Right atrium auricular region (tissue), 2 donors: ENCODE data around the gene AGRN. TPM values are rescaled to one million over a fixed set of nuclear protein-coding genes. Genes with fewer than 3 reads are reported as not detected.

Experiments
- DNase-seq: peaks from one replicate; pipeline ENCODE4 v3.0.0-alpha.2; 2019; ENCODE audit warnings: low spot score
- H3K27ac ChIP-seq, 2 donors: fragments of 200-600 bp; sonication (generic); 1 replicate in 1 of 2; 2 replicates in 1 of 2; pipeline ENCODE4 v1.5.1; 2016 to 2019
- H3K27me3 ChIP-seq, 2 donors: fragments of 200-600 bp; sonication (generic); one replicate each; pipeline versions ENCODE4 v1.5.1 to v1.6.0; 2017 to 2019
- H3K36me3 ChIP-seq: fragments of 200-600 bp; sonication (generic); one replicate; pipeline ENCODE4 v1.5.1; 2016
- H3K4me1 ChIP-seq, 2 donors: fragments of 200-600 bp; sonication (generic); one replicate each; pipeline versions ENCODE4 v1.5.1 to v1.6.0; 2017 to 2019
- H3K4me3 ChIP-seq, 2 donors: fragments of 200-600 bp; sonication (generic); 1 replicate in 1 of 2; 2 replicates in 1 of 2; pipeline ENCODE4 v1.5.1; 2017 to 2019; ENCODE audit warnings: mild to moderate bottlenecking in 1 of 2, moderate library complexity in 1 of 2
- H3K9me3 ChIP-seq, 2 donors: fragments of 200-600 bp; sonication (generic); one replicate each; pipeline ENCODE4 v1.5.1; 2019
- total RNA-seq, 2 donors: library from RNA; depleted of rRNA; stranded (reverse); fragments of >200 nt; gene quantifications; one replicate each; pipeline ENCODE4 v1.1.0, GENCODE V29; 2016
- TF ChIP-seq, protein P1 (sequence below), 2 donors: fragments of 200-600 bp; sonication (generic); IDR thresholded peaks; one replicate each; pipeline ENCODE4 v1.5.1; 2019; ENCODE audit warnings: antibody characterized with exemption in 2 of 2

Gene AGRN
- total RNA-seq, 2 donors from 2014 or later = 22.5 to 27.9 TPM

DNA sequence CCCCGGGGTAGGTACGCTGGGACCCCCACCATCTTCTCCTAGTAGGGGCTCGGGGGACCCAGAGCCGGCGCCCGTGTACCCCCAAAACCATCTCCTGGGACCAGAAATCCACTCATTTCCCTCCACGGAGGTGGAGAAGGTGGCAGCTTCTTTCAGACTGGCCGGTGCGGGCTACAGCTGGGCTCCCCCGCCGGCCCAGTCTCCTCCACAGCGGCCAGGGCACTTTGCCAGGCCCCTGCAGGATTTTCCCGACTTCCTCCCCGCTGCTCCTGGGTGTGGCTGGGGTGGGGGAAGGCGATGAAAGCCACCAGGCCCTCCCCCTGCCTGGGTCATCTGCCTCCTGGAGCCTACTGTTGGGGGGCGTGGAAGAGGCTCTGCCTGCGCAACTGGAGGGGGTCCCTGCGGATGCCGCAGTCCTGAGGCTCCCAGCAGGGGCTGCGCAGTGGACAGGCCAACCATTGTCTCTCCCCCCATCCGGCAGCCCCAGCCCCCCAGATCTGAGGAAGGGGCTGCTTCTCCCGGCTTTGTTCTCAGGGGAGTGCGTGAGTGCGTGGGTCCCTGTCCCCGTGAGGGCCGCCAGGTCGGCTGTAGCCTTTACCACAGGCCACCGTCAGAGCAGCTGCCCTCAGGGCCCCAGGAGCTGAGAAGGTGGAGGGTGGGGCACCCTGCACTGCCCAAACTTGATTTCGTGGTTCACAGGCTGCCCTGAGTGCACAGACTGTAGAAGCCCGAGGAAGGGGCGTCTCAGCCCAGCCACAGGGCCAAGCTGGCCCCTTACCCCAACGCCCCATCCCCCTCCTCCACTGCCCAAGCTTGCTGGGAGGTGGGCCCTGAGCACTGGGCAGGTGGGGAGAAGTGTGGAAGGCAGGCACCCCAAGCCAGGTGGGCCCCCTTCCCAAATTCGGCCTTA, 1.3 kb downstream of the AGRN start:
- no peak for DNase-seq
- Histone ChIP-seq H3K4me3 (peak overlapping the region; percentile 69 to 76), H3K27ac (peak overlapping the region in 1 of 2 donors; percentile 87), H3K9me3 (no peaks in the 10 kb centered on the region), H3K36me3 (no peaks in the 10 kb centered on the region), H3K27me3 (no peaks in the 10 kb centered on the region), H3K4me1 (peaks cover 0 to 51% of the 10 kb centered on the region in 2 donors)
- TF ChIP-seq, protein P1, sequence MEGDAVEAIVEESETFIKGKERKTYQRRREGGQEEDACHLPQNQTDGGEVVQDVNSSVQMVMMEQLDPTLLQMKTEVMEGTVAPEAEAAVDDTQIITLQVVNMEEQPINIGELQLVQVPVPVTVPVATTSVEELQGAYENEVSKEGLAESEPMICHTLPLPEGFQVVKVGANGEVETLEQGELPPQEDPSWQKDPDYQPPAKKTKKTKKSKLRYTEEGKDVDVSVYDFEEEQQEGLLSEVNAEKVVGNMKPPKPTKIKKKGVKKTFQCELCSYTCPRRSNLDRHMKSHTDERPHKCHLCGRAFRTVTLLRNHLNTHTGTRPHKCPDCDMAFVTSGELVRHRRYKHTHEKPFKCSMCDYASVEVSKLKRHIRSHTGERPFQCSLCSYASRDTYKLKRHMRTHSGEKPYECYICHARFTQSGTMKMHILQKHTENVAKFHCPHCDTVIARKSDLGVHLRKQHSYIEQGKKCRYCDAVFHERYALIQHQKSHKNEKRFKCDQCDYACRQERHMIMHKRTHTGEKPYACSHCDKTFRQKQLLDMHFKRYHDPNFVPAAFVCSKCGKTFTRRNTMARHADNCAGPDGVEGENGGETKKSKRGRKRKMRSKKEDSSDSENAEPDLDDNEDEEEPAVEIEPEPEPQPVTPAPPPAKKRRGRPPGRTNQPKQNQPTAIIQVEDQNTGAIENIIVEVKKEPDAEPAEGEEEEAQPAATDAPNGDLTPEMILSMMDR (IDR thresholded peaks at IDR 0.05) = no peak

DNA sequence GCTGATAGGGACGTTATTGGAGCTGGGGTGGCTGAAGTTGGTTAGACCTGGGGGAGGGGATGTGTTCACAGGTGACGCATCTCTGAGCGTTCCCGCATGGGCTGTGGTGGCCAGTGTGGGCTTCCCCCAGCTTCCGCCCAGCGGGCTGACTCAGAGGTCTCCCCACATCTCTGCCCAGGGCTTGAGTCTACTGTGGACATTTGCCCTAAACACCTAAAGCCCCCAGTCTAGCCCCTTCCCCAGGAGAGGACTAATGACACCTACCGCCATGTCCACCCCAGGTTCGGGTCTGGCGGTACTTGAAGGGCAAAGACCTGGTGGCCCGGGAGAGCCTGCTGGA, 2.0 kb downstream of the AGRN start:
- no peaks in the 10 kb centered on the region for H3K36me3 ChIP-seq
- TF ChIP-seq, protein P1 (IDR thresholded peaks at IDR 0.05) = no peak
- DNase-seq = no peak
- H3K27ac ChIP-seq = no peak overlapping the region
- no peaks in the 10 kb centered on the region for H3K9me3 ChIP-seq
- H3K4me3 ChIP-seq = no peak overlapping the region
- H3K4me1 ChIP-seq = peaks cover 0 to 57% of the 10 kb centered on the region in 2 donors
- H3K27me3 ChIP-seq = no peaks in the 10 kb centered on the region

DNA sequence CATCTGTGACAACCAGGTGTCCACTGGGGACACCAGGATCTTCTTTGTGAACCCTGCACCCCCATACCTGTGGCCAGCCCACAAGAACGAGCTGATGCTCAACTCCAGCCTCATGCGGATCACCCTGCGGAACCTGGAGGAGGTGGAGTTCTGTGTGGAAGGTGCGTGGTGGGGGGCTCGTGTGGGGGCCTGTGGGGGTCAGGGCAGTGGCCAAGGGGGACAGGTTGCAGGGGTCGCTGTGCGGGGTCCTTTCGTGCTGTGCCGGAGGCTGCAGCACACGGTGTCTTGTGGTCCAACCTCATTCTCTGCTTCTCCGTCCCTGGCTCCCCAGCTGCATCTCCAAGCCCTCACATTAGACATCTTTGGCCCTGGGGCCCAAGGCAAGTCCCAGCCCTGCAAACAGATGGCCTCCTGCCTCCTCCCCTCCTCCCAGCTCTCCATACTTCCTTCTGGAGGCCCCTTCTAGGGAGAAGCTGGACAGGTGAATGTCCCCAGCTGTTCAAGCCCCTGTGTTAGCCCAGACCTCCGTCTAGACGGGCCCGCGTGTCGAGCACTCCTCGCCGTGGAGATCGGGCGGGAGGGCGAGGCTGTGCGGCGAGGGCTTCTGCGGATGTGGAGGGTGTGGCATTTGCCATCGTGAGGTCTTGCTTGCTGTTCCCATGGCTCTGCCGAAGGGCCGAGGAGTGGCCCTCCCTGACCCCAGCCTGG, 2.5 kb downstream of the AGRN start:
- H3K27me3 ChIP-seq = no peaks in the 10 kb centered on the region
- no peak overlapping the region for H3K27ac ChIP-seq
- no peak for DNase-seq
- TF ChIP-seq, protein P1 (IDR thresholded peaks at IDR 0.05) = no peak
- H3K4me1 ChIP-seq = peaks cover 0 to 58% of the 10 kb centered on the region in 2 donors
- H3K9me3 ChIP-seq = no peaks in the 10 kb centered on the region
- no peaks in the 10 kb centered on the region for H3K36me3 ChIP-seq
- no peak overlapping the region for H3K4me3 ChIP-seq

DNA sequence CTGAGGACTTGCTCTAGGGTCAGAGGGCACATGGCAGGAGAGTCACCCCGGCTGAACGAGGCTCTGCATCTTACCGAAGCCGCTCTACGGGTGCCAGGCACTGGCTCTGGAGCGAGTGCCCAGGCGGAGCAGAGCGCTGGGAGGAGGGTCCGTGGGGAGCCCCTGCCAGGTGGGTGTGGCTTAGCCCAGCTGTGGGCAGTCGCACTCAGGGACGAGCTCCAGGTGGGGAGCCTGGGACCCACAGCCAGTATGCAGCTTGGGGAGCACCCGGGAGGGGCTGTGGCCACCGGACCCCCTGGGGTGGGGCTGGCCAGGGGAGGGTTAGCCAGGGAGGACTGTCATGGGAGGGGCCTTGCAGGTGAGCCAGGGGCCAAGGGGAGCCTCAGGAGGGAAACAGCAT, 3.8 kb downstream of the AGRN start:
- peaks cover 0 to 58% of the 10 kb centered on the region in 2 donors for H3K4me1 ChIP-seq
- H3K4me3 ChIP-seq = no peak overlapping the region
- no peaks in the 10 kb centered on the region for H3K36me3 ChIP-seq
- no peaks in the 10 kb centered on the region for H3K27me3 ChIP-seq
- no peaks in the 10 kb centered on the region for H3K9me3 ChIP-seq
- H3K27ac ChIP-seq = no peak overlapping the region
- TF ChIP-seq, protein P1 (IDR thresholded peaks at IDR 0.05) = no peak
- DNase-seq = no peak

DNA sequence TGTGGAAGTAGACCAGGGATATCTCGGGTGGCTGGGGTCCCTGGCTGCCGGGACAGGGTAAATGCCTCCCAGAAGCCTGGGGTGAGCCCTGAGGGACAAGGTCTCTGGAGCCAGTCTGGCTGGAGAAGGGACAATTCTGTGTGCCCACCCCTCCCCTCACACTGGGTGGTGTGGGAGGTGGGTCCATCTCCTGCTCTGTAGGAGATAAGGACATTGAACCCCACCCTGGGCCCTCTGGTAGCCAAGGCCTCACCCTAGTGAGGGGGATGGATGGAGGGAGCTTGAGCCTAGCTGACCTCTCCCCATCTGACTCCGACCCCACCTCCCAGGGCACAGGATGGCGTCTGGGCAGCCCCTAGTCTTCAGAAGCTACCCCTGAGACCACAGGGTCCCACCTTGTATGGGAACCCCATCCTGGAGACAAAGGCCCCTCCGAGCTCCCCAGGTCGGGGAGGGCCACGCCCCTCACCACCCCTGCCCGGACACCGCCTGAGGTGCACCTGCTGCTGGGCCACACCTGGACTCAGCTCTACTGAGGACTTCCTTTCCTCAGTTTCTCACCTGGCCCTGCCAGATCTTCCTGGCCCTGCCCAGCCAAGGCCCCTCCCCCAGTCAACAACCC, 4.3 kb downstream of the AGRN start:
- no peak for DNase-seq
- H3K27me3 ChIP-seq = no peaks in the 10 kb centered on the region
- H3K4me3 ChIP-seq = no peak overlapping the region
- no peak overlapping the region for H3K27ac ChIP-seq
- H3K36me3 ChIP-seq = no peaks in the 10 kb centered on the region
- H3K9me3 ChIP-seq = no peaks in the 10 kb centered on the region
- H3K4me1 ChIP-seq = peaks cover 0 to 54% of the 10 kb centered on the region in 2 donors
- TF ChIP-seq, protein P1 (IDR thresholded peaks at IDR 0.05) = no peak
